Fibroblast of skin of back (primary cell): ENCODE data around the gene ITSN1.
"Not testable (repeated sequence)": the region's sequence is repeated elsewhere in the genome, so short reads cannot be mapped to it uniquely, and the experiment has no call there.

Source experiments
- DNase-seq: peaks from one replicate; pipeline ENCODE4 v3.0.0-alpha.2; 2013

Gene ITSN1

DNA sequence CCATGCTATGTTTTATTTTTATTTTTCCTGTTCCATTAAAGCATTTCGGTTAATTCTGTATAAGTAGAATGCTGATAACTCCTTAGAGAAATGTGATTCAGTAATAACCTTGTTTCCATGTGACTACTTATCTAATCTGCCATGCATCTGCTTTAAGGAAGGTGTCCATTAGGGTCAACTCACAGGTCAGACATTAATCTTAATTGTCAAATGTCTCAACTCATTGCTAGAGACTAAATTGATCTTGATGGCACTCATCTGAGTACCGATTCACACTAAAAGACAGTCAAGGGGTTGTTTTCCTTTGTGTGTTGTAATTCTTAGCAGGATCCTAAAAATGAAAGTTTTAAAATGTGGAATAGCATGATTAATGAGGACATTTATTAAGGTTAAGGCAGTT, 41.8 kb downstream of the ITSN1 start:
- DNase-seq = no peak

DNA sequence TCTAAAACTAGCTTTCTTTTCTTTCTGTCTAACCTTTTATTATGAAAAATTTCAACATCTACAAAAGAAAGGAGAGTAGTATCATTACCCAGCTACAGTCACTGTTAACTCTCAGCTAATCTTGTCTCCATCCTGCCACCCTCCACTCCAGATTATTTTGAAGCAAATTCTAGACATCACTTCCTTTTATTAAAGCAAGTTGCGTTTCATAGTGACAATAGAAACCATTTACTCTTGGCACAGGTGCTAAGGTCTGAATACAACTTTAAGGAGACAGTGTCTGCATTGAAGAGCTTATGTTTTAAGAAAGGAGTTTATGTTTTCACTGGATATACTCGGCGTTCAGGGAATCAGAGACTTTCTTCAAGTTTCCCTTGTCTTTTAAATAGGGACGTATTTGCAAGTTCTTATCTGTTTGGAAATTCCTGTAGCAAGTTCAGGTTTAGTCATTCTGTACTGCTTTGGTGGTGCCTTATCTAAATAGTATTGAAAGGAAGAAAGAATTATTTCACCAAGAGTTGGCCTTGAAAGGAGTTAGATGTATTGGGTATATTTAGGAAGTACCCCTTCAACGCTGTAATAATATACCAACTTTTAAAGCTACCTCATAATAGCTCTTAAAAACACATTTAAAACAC, 42.7 kb downstream of the ITSN1 start:
- no peak for DNase-seq

- DNase-seq = peak; percentile 85
These were observed 43.4 kb downstream of the ITSN1 start for GRCh38 chr21:33685613-33686197.

GRCh38 chr21:33686386-33686785, 44.1 kb downstream of the ITSN1 start:
- no peak for DNase-seq

DNA sequence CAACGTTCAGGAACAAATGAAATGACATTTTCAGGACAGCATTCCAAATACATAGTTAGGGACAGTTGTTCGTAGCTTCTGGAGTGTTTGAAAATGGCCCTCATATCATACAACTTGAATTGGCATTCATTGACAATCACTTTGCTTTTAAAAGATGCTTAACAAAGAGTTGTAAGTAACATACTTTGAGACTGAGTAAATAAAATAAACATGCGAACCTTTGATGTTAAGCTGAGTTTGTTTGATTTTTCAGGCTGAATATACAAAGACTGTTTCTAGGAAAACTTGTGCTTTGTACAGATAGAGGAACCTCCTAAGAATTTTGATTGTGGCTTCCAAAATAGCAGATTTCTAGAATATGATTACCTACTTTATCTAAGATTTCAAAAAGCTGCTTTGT, 45.3 kb downstream of the ITSN1 start:
- no peak for DNase-seq

GRCh38 chr21:33688353-33688752, 46.1 kb downstream of the ITSN1 start:
- peak; percentile 54 for DNase-seq

GRCh38 chr21:33690874-33691273, 48.6 kb downstream of the ITSN1 start:
- DNase-seq = no peak

GRCh38 chr21:33691945-33692603, 49.8 kb downstream of the ITSN1 start:
- DNase-seq = no peak

DNA sequence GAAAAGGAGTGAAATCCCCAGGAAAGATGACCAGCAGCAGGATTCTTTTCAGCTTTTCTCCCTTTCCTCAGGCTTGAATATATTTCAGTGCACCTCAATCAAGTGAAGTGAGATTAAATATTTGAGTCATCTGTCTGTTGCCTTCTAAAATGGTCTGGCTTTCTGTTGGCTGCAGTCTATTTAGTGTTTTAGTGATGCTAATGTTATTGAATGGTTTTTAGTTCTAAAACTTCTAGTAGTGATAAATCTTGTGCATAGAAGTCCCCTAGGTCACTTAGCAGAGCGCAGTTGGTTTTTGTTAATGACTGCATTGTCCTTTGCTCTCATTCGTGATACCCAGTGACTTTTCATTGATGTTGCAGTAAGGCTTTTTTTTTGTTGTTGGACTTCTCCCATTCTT, 53.5 kb downstream of the ITSN1 start:
- DNase-seq = no peak

- no peak for DNase-seq
These were observed 54.2 kb downstream of the ITSN1 start for GRCh38 chr21:33696465-33696864.

GRCh38 chr21:33698087-33698860, 56.0 kb downstream of the ITSN1 start:
- no peak for DNase-seq

DNA sequence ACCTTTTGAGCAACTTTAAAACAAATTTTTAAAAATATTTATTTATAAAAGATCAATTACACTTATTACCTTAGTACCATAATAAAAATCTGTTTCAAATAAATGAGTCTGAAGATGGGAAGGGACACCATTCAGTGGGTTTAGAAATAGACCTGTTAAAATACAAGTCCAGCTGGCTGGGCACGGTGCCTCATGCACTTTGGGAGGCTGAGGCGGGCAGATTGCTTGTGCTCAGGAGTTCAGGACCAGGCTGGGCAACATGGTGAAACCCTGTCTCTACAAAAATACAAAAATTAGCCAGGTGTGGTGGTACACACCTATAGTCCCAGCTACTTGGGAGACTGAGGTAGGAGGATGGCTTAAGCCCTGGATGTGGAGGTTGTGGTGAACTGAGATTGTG, 57.0 kb downstream of the ITSN1 start:
- DNase-seq = no peak

- DNase-seq = no peak
These were observed 58.2 kb downstream of the ITSN1 start for GRCh38 chr21:33700491-33700890.

- no peak for DNase-seq
These were observed 61.7 kb downstream of the ITSN1 start for GRCh38 chr21:33703750-33704606.

DNA sequence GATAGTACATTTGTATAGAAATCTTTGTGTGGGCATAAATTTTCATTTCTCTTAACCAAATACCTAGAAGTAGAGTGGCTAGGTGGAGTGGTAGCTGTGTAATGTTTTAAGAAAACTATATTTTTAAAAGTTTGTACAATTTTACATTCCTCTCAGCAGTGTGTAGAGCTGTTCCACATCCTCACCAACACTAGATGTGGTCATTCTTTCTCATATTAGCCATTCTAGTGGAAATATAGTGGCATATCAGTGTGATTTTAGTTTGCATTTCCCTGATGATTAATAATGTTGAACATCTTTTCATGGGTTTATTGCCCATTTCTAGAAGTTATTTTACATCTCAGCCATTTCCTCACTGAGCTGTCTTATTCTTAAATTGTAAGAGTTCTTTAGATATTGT, 65.5 kb downstream of the ITSN1 start:
- DNase-seq = no peak

- no peak for DNase-seq
These were observed 66.6 kb downstream of the ITSN1 start for GRCh38 chr21:33708874-33709273.

GRCh38 chr21:33712022-33712803, 69.9 kb downstream of the ITSN1 start:
- no peak for DNase-seq

GRCh38 chr21:33721081-33721480, 78.8 kb downstream of the ITSN1 start:
- no peak for DNase-seq

GRCh38 chr21:33729139-33729538, 86.8 kb downstream of the ITSN1 start:
- not testable (repeated sequence) for DNase-seq

DNA sequence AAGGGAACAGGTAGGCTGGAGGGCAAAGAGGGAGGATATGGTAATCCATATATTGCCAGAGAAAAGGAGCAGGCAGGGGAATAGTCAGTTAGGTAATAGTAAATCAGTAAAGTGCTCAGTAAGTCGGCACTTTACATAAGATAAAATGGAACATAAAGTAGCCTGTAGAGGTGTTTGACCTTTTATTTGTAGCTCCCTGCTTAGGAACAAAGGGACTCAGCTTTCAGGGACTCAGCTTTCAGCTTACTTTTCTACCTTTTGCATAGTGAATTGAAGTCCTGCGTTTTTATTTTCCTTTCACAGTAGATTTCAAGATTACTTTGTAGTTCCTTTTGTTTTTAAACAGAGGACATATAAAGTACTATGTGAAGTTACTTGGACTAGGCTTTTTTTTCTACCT, 87.3 kb downstream of the ITSN1 start:
- no peak for DNase-seq

DNA sequence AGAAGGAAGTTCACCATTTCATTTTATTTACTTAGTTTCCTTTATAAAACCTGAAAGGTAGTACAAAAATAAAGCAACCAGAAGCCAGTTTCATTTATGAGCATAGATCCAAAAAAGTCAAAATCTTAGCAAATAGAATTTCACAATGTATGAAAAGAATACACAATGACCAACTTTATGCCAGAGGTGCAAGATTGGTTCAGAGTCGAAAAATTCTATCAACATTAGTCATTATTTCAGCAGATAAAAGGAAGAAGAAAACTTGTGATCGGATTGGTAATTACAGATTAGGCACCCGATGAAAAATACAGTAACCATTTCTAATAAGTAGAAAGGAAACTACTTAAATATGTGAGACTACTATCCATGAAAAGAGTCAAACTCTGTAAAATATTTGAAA, 89.1 kb downstream of the ITSN1 start:
- no peak for DNase-seq

DNA sequence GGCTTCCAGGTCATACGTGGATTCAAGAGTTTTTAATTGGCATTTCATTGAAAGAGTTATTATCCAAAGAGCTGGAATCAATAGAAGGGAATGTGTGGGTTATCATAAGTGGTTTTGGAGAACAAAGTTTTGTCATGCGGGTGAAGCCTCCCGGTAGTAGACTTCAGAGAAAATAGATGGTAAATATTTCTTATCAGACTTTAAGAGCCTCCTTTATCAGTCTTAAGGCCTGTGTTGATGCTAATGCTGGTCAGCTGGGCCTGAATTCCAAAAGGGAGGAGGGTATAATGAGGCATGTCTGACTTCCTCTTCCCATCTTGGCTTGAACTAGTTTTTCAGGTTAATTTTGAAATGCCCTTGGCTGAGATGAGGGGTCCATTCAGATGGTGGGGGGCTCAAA, 89.7 kb downstream of the ITSN1 start:
- DNase-seq = no peak
